HG02571 (cell line): ENCODE results near the gene SHISA5.
"Not testable (repeated sequence)": the region's sequence is repeated elsewhere in the genome, so short reads cannot be mapped to it uniquely, and the experiment has no call there.

Experiments used
- ATAC-seq: cut with Tn5 transposase; IDR thresholded peaks from one replicate; pipeline ENCODE4 v1.9.1; 2021; ENCODE audit warnings: mild to moderate bottlenecking, moderate library complexity; ENCODE audit not compliant: unreplicated experiment

SHISA5 gene

GRCh38 chr3:48478626-48479555 is 25.1 kb downstream of the SHISA5 start:
- ATAC-seq, result no peak

- no peak for ATAC-seq
These were observed 25.9 kb downstream of the SHISA5 start for GRCh38 chr3:48477959-48478520.

- no peak for ATAC-seq
These were observed 27.4 kb downstream of the SHISA5 start for GRCh38 chr3:48476426-48477053.

GRCh38 chr3:48475188-48475587 is 28.8 kb downstream of the SHISA5 start:
- ATAC-seq, result no peak

- ATAC-seq, result no peak
These were observed 29.4 kb downstream of the SHISA5 start for GRCh38 chr3:48474619-48475018.

- ATAC-seq, result not testable (repeated sequence)
These were observed 29.9 kb downstream of the SHISA5 start for GRCh38 chr3:48474031-48474430.

GRCh38 chr3:48473617-48473952 is 30.4 kb downstream of the SHISA5 start:
- no peak for ATAC-seq

GRCh38 chr3:48472923-48473616 is 30.9 kb downstream of the SHISA5 start:
- ATAC-seq, result peak; percentile 80

GRCh38 chr3:48472673-48472922 is 31.4 kb downstream of the SHISA5 start:
- no peak for ATAC-seq

- ATAC-seq, result no peak
These were observed 33.7 kb downstream of the SHISA5 start for GRCh38 chr3:48470286-48470685.

GRCh38 chr3:48469046-48469915 is 34.7 kb downstream of the SHISA5 start:
- no peak for ATAC-seq

GRCh38 chr3:48468329-48468731 is 35.6 kb downstream of the SHISA5 start:
- ATAC-seq, result no peak

- ATAC-seq, result no peak
These were observed 36.3 kb downstream of the SHISA5 start for GRCh38 chr3:48467473-48468267.

GRCh38 chr3:48467110-48467454 is 36.9 kb downstream of the SHISA5 start:
- no peak for ATAC-seq

GRCh38 chr3:48466386-48467109 is 37.4 kb downstream of the SHISA5 start:
- no peak for ATAC-seq

- peak; percentile 82 for ATAC-seq
These were observed 38.2 kb downstream of the SHISA5 start for GRCh38 chr3:48465531-48466378.

- ATAC-seq, result no peak
These were observed 38.8 kb downstream of the SHISA5 start for GRCh38 chr3:48465237-48465530.

GRCh38 chr3:48464713-48465221 is 39.2 kb downstream of the SHISA5 start:
- no peak for ATAC-seq
